ENCODE results near the gene DAPK2.

The DAPK2 gene

GRCh38 chr15:64022571-64022970, 23.7 kb downstream of the DAPK2 start:
- FAIRE-seq, result no peak

DNA sequence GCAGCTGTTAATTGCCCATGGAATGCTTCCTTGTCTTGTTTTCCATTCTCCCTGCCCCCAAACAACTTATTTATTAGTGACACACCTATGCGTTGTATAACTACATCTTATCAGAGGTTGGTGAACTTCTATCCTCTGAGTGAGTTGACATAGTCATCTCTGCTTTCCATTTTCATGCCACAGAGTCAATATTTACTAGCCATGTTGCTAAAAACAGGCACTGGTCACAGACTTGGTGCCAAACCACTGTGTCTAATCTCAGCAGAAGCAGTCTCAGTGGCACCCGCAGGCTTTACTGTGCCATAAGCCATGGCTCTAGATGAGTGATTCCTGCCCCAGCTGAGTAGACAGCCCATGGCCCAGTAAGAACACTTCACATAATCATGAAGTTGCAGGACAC, 26.5 kb downstream of the DAPK2 start:
- FAIRE-seq, result no peak

GRCh38 chr15:64017591-64018163, 28.6 kb downstream of the DAPK2 start:
- FAIRE-seq, result no peak

GRCh38 chr15:64017082-64017588, 29.1 kb downstream of the DAPK2 start:
- FAIRE-seq, result no peak

- no peak for FAIRE-seq
Observed at GRCh38 chr15:64016257-64016656, 30.0 kb downstream of the DAPK2 start.

GRCh38 chr15:64014995-64015394, 31.3 kb downstream of the DAPK2 start:
- FAIRE-seq, result no peak

GRCh38 chr15:64013179-64014062, 32.9 kb downstream of the DAPK2 start:
- peak; percentile 97 for FAIRE-seq

- FAIRE-seq, result no peak
Observed at GRCh38 chr15:64011736-64012135, 34.5 kb downstream of the DAPK2 start.

- FAIRE-seq, result no peak
Observed at GRCh38 chr15:64010719-64011118, 35.6 kb downstream of the DAPK2 start.

GRCh38 chr15:64009798-64010261, 36.5 kb downstream of the DAPK2 start:
- FAIRE-seq, result no peak

- FAIRE-seq, result no peak
Observed at GRCh38 chr15:64009241-64009640, 37.0 kb downstream of the DAPK2 start.

DNA sequence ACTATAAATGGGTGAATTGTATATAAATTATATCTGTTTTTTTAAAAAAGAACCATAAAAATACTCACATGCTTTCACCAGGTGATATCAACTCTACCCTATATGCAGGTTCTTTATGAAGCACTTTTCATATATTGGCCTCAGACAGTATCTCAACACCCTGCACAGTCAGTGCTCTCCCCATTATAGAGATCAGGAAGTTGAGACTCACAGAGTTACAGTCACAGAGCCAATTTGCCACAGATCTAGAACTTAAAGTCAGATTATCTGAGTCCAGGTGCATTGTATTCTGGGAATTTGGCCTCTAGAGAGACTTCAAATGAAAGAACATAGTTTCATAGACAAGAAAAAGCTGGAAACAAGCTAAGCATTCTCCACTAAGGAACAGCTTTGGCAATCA, 38.1 kb downstream of the DAPK2 start:
- FAIRE-seq, result no peak

DNA sequence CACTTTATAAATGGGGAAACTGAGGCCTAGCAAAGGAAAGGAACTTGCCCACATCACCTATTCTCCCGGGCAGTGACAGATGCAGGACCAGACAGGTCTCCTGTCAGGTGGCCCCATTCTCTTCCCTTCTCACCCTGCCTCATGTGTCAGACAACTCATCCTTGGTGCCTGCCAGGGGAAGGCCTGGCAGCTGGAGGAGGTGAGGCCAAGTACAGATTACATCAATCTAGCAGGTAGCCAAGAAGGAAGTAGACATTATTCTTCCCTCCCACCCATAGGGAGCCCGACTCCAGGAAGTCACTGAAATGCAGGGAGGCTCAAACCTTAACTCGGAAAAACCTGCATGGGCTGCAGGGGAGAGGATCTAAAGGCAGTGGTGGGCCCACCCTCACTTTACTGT, 39.6 kb downstream of the DAPK2 start:
- no peak for FAIRE-seq

GRCh38 chr15:64004587-64004986, 41.7 kb downstream of the DAPK2 start:
- FAIRE-seq, result no peak

DNA sequence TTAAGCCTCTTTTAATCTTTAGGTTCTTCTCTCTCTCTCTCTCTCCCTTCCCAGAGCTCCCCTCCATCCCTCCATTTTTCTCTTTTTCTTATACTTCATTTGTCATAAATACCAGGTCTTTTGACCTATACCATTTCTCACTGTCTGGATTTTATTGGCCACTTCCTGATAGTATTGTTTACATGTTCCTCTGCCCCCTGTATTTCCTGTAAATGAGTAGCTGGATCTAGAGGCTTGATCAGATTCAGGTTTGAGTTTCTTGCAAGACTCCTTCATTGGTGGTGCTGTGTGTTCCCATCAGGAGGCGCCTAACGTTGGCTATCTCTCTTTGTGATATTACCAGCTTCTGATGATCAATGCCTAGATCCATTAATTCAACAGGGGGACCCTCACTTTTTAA, 42.2 kb downstream of the DAPK2 start:
- no peak for FAIRE-seq

GRCh38 chr15:64003182-64003581, 43.1 kb downstream of the DAPK2 start:
- FAIRE-seq, result no peak

GRCh38 chr15:64001148-64001547, 45.1 kb downstream of the DAPK2 start:
- no peak for FAIRE-seq

DNA sequence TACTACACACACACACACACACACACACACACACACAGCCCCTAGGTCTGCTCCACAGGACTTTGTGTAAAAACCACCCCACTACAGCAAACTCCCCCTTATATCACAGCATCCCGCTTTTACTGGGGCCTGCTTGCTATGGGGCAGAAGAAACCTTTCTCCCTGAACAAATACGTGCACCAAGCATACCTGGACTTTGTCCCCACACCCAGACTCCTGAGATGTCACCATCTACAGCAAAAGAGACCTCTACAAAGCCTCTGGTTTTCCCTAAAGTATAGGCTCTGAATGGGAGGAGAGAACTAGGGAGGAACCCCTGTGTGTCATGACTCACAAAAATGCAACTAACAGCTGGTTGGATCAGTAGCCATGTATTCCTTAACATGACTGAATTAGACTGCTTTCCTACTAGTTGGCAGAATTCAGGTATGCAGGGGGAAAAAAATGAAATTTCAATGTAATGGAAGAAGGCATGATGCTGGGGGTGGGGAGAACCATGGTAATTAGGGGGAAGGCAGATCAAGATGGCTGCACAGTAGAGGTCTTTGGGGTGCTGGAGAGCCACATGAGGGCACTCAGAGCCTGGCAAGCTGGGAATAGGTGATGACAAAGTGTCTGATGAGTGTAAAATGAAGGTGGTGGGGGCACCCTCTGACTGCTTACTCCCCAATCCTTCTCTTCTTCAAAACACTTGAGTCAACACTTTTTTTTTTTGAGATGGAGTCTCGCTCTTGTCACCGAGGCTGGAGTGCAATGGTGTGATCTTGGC, 45.9 kb downstream of the DAPK2 start:
- FAIRE-seq, result no peak

GRCh38 chr15:63999177-63999576, 47.1 kb downstream of the DAPK2 start:
- FAIRE-seq, result no peak

GRCh38 chr15:63998489-63998888, 47.8 kb downstream of the DAPK2 start:
- FAIRE-seq, result no peak

DNA sequence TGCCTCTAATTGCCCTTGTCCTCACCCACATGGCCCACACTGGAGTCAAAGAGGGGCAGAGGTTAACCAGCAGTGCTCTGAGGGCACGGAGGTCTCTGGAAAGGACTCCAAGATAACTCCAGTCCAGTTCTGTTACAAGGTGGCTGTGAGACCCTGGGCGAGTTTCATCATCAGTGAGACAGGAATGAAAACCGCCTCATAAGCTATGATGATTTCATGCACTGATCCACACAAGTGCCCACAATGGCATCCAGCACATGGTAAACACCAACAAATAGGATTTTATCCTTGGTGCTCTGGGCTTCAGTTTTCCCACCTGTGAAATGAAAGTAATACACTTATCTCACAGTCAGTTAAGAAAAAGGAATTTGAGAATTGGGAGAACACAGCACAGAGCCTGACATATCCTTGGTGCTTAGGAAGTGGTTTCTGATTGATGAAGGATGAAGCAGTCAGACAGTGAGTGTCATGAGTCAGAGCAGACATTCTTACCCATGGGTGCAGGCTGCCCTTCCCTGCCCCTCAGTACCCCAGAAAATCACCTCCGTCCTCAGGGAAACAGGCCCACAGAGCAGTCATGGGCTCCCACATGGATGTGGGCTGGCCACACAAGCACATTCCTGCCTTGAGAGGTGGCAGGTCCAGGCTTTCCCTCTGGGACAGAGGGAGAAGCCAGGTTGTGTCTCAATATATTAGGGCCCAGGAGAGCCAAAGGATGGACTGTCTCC, 48.4 kb downstream of the DAPK2 start:
- no peak for FAIRE-seq

- no peak for FAIRE-seq
Observed at GRCh38 chr15:63996794-63997357, 49.4 kb downstream of the DAPK2 start.
